ENCODE data around the gene H6PD. TPM values are rescaled to one million over a fixed set of nuclear protein-coding genes. Genes with fewer than 3 reads are reported as not detected.

Gene H6PD
- total and polyA plus RNA-seq, 9 of the 15 experiments (the other 6 are each of a cell fraction or from before 2014, with no cell fraction given): 0.04 to 2.5 (median 0.95) TPM

DNA sequence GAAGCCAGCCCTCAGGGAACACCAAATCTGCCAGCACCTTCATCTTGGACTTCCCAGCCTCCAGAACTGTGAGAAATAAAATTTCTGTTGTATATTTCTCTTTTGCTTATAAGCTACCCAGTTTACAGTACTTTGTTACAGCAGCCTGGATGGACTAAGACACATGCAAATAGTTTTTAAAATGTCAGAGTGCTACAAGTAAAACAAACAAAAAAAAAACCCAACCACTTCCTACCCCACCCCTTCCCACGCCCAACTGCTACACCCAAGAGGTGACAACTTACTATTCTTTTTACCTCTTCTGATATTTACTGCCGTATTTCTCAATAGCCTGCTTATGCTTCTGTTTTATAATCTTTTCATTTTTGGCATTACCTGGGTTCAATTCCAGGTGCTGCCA, 49.5 kb downstream of the H6PD start:
- ATAC-seq (no peak), FAIRE-seq (no peak), DNase-seq (ENCODE audit: extremely low read depth in 1 of 4, low spot score in 3 of 4) (no peak)
- H4K20me1 ChIP-seq (replicated peaks; ENCODE audit: control insufficient read depth, insufficient read depth, low read length): 0 out of 2 replicates have a peak, but pooled peaks cover 4% of the 10 kb centered on the region
- POLR2A ChIA-PET: interaction anchor here (0.6 kb wide), 1 partner anchor 188 kb away, joined by 3 read pairs; no protein-coding TSS in a partner anchor
- peaks cover 7% of the 10 kb centered on the region; the same call in 1 of the 2 replicates for H3K9me3 ChIP-seq (replicated peaks; ENCODE audit: control insufficient read depth, insufficient read depth, low read depth, low read length)
- H3K27ac ChIP-seq (ENCODE audit: extremely low read depth, low read depth, low read length): no peak overlapping the region
- peaks cover 2 to 40% of the 10 kb centered on the region in 2 experiments; a peak in 2 of 5 replicates for H3K27me3 ChIP-seq (ENCODE audit: control insufficient read depth in 2 of 2, insufficient read depth in 2 of 2, low read length in 2 of 2)
- no peak overlapping the region for H2AFZ ChIP-seq (ENCODE audit: low read depth, low read length)
- H3K36me3 ChIP-seq (ENCODE audit: control insufficient read depth, insufficient read depth, low read length): no peaks in the 10 kb centered on the region
- H3K4me1 ChIP-seq (replicated peaks in 1 of 2; ENCODE audit: control insufficient read depth in 2 of 2, insufficient read depth in 2 of 2, low read length in 2 of 2): peaks cover 0 to 9% of the 10 kb centered on the region in 2 experiments; a peak in 3 of 5 replicates
- intact Hi-C loops (cut with micrococcal nuclease) (loop anchor here (10.0 kb wide), 1 partner anchor 301 kb away; the partner anchor contains the start of gene TMEM201), in situ Hi-C loops (cut with MboI) (loop anchor here (10.0 kb wide), 1 partner anchor 171 kb away; no protein-coding TSS in a partner anchor)
- WGBS (ENCODE audit: insufficient coverage, low coverage, missing lambda C conversion rate): 0% methylated on average over 2 of the region's 2 CpGs
- H3K4me2 ChIP-seq (ENCODE audit: insufficient read depth, low read length): no peak overlapping the region
- no peaks in the 10 kb centered on the region for H3K9me1 ChIP-seq (ENCODE audit: control insufficient read depth, insufficient read depth, low read length)
- no peak overlapping the region for H3K4me3 ChIP-seq
- no TSS peak for BruUV-seq (replicated peaks)
- H3K79me2 ChIP-seq (ENCODE audit: control insufficient read depth, insufficient read depth, low read length): no peaks in the 10 kb centered on the region
- no peak for TF ChIP-seq NR2C2 (CRISPR knock-in tag; IDR thresholded peaks at IDR 0.05)
- TF ChIP-seq NR2C2 (tag; IDR thresholded peaks at IDR 0.05): no peak
- TF ChIP-seq FOXO4 (CRISPR knock-in tag; IDR thresholded peaks at IDR 0.05): no peak
- no peak for TF ChIP-seq ZNF644 (tag; IDR thresholded peaks at IDR 0.05; ENCODE audit: low read depth)
- CTCF ChIA-PET (ENCODE audit: low intra/inter-chr PET ratio): no interaction called here
- no peak overlapping the region for H3K9ac ChIP-seq (ENCODE audit: insufficient read depth in 1 of 2, low read depth in 2 of 2, low read length in 2 of 2)
